Measurements from ENCODE around the gene EIF4B. TPM values are rescaled to one million over a fixed set of nuclear protein-coding genes. Genes with fewer than 3 reads are reported as not detected.

Gene EIF4B
- total RNA-seq, 1 experiment from 2014 or later, result 351 TPM

- Histone ChIP-seq H3K4me1 (ENCODE audit: control insufficient read depth, insufficient read depth, low read length) (peaks cover 12% of the 10 kb centered on the region; the same call in 1 of the 2 replicates), H3K4me3 (ENCODE audit: low read depth in 2 of 2, low read length in 2 of 2) (no peak overlapping the region), H3K27ac (ENCODE audit: low read length) (peak overlapping the region; percentile 2; the same call in 1 of the 2 replicates), H3K9me3 (ENCODE audit: control insufficient read depth, insufficient read depth, low read depth, low read length) (no peaks in the 10 kb centered on the region), H3K36me3 (ENCODE audit: control insufficient read depth, insufficient read depth, low read length) (no peaks in the 10 kb centered on the region), H3K27me3 (ENCODE audit: control insufficient read depth, insufficient read depth, low read length) (no peaks in the 10 kb centered on the region)
- TF ChIP-seq CTCF (IDR thresholded peaks at IDR 0.05) (no peak), TCF7L2 (IDR thresholded peaks at IDR 0.05; ENCODE audit: low read depth, low read length) (no peak), POLR2AphosphoS5 (IDR thresholded peaks at IDR 0.05; ENCODE audit: low read depth, low read length) (no peak), SIN3A (IDR thresholded peaks at IDR 0.05; ENCODE audit: borderline replicate concordance, insufficient read depth, low read depth, low read length) (no peak), REST (IDR thresholded peaks at IDR 0.05; ENCODE audit: insufficient read depth in 1 of 2, low read depth in 2 of 2, low read length in 1 of 2) (no peak)
- DNase-seq (ENCODE audit: low read depth, low spot score), result no peak
- intact Hi-C loops (cut with micrococcal nuclease; ENCODE audit: unreplicated experiment) (no loop called here), in situ Hi-C loops (cut with HindIII; ENCODE audit: low pct_unique_long_range_greater_than_20kb, low sequenced_read_pairs) (loop anchor here (25.0 kb wide), 1 partner anchor 106 kb away; no protein-coding TSS in a partner anchor)
- no TSS peak for BruUV-seq (replicated peaks)
- CTCF ChIA-PET, result interaction anchor here (1.1 to 1.2 kb wide), 2 partner anchors 12 to 13 kb away, joined by 6 read pairs; no protein-coding TSS in a partner anchor
- POLR2A ChIA-PET, result no interaction called here
- peak; percentile 84 for ATAC-seq
Measured at GRCh38 chr12:52992699-52993557, 13.3 kb upstream of the EIF4B start.

- CTCF ChIA-PET, result interaction anchor here (1.2 kb wide), 1 partner anchor 13 kb away, joined by 6 read pairs; no protein-coding TSS in a partner anchor
- no TSS peak for BruUV-seq (replicated peaks)
- Histone ChIP-seq H3K27ac (ENCODE audit: low read length) (peak overlapping the region; percentile 2; the same call in 1 of the 2 replicates), H3K9me3 (ENCODE audit: control insufficient read depth, insufficient read depth, low read depth, low read length) (no peaks in the 10 kb centered on the region), H3K36me3 (ENCODE audit: control insufficient read depth, insufficient read depth, low read length) (no peaks in the 10 kb centered on the region), H3K4me3 (ENCODE audit: low read depth in 2 of 2, low read length in 2 of 2) (no peak overlapping the region), H3K4me1 (ENCODE audit: control insufficient read depth, insufficient read depth, low read length) (peaks cover 12% of the 10 kb centered on the region; the same call in 1 of the 2 replicates), H3K27me3 (ENCODE audit: control insufficient read depth, insufficient read depth, low read length) (no peaks in the 10 kb centered on the region)
- DNase-seq (ENCODE audit: low read depth, low spot score) (no peak), ATAC-seq (peak; percentile 81)
- TF ChIP-seq TCF7L2 (IDR thresholded peaks at IDR 0.05; ENCODE audit: low read depth, low read length), result no peak
- no peak for TF ChIP-seq REST (IDR thresholded peaks at IDR 0.05; ENCODE audit: insufficient read depth in 1 of 2, low read depth in 2 of 2, low read length in 1 of 2)
- TF ChIP-seq CTCF (IDR thresholded peaks at IDR 0.05), result no peak
- TF ChIP-seq POLR2AphosphoS5 (IDR thresholded peaks at IDR 0.05; ENCODE audit: low read depth, low read length), result no peak
- TF ChIP-seq SIN3A (IDR thresholded peaks at IDR 0.05; ENCODE audit: borderline replicate concordance, insufficient read depth, low read depth, low read length), result no peak
- in situ Hi-C loops (cut with HindIII; ENCODE audit: low pct_unique_long_range_greater_than_20kb, low sequenced_read_pairs), result loop anchor here (25.0 kb wide), 1 partner anchor 106 kb away; no protein-coding TSS in a partner anchor
- intact Hi-C loops (cut with micrococcal nuclease; ENCODE audit: unreplicated experiment), result no loop called here
- POLR2A ChIA-PET, result no interaction called here
Measured at GRCh38 chr12:52993558-52993869, 12.7 kb upstream of the EIF4B start.
